ENCODE data around the gene ZFP92.

ZFP92 gene

DNA sequence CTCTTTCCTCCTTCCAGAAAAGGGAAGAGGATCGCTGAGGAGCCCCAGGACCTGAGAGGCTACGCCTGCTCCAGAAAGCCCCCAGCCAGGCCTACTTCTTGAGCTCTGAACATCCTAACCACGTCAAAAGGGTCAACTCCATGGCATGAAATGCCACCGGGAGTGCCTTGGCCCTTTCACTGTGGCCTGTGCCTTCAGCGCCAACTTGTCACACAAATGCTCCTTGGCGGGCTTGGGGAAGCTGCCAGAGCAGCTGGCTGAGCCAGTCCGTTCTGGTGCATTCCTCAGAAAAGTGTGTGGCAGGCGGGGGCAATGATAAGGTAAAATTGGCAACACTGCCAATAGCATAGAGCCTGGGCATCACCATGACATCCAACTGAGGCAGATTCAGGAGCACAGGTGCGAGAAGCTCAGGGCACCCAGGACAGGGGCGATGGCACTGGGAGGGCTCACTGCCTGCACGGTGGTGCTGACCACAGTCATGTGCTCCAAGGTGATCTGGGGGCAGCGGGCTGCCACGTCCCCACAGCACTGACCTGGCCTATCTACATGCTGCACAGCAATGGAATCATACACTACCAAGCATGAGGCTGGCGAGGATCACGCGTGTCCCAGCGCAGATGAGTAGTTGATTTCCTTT is 46.7 kb downstream of the ZFP92 start:
- DNase-seq: no peak

DNA sequence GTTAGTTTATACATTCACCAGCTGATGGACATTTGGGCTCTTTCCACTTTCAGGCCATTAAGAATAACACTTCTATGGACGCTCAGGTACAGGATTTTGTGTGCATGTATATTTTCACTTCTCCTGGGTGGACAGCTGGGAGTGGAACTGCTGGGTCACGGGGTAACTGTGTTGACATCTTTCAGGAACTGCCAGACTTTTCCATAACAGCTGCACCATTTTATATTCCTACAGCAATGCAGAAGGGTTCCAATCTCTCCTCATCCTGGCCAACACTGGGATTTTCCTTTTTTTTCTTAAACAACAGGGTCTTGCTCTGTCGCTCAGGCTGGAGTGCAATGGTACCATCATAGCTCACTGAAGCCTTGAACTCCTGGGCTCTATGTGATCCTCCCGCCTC is 47.2 kb downstream of the ZFP92 start:
- DNase-seq: peak; percentile 10

DNA sequence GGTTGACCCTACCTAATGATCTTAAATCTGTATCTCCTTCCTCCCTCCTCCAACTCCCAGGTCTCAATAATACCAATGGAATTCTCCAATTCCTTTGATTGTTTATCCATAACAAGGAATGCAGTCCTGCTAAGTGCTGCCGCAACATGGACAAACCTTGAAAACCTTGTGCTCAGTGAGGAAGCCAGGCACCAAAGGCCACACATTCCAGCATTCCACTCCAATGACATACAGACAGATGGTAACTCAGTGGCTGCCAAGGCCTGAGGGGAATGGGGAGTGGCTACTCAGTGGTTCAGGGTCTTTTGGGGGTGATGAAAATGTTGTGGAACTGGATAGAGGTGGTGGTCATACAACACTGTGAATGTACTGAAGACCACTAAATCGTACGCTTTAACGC is 48.7 kb downstream of the ZFP92 start:
- DNase-seq: peak; percentile 18

DNA sequence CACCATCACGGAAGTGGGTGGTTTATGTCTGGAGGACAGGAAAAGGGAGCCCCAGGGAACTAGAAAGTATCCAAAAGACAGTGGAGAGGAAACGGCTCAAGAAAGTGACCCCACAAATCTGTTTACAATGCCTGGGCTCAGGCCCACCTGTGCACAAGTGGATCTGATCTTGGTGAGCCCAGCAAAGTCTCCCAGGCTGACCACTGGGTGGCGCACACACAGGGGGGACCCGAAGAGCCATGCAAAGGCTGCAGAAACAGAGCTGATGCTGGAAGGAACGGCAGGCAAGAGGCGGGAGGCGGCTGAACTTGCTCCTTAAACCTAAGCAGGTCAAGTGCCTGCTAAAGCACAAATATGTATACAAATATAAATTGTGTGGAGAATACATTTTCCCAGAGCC is 49.6 kb downstream of the ZFP92 start:
- peak; percentile 54 for DNase-seq

All from left hindlimb (tissue), 1 donor.